ENCODE data around the gene SMC2.

Gene SMC2

DNA sequence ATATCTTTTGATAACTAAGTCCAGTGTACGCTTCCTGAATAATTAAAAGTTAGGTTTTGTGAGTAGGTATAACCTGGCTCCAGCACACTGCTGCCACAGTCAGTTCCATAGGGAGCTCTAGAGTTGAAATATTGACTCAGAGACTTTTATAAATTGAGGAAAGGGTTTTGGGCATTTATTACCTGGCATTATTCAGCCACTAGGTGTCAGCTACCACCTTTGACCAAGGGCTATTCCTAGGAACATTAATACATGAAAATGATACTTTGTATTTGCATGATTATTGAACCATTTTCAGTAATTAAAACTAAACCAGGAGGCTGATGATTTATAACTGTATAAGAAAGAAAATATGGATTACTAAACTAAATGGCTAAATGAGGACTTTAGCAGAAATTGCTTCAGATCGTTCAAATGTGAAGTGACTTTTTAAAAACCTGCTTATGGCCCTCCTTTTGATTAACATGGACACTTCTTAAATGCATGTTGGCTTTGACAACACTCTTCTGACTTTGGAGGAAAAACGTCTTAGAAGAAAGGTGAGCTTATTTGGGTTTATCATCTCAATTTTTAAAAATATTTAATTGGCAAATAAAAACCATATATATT, 83.0 kb downstream of the SMC2 start:
- intact Hi-C loops (cut with DNase I; ENCODE audit: low total_unique reads), result no loop called here
- H3K9me3 ChIP-seq, result no peaks in the 10 kb centered on the region
- no peaks in the 10 kb centered on the region for H3K4me1 ChIP-seq
- no peaks in the 10 kb centered on the region for H3K27me3 ChIP-seq
- H3K27ac ChIP-seq, result no peak overlapping the region
- no peaks in the 10 kb centered on the region for H3K36me3 ChIP-seq
- no peak overlapping the region for H3K4me3 ChIP-seq
- TF ChIP-seq, protein P1, sequence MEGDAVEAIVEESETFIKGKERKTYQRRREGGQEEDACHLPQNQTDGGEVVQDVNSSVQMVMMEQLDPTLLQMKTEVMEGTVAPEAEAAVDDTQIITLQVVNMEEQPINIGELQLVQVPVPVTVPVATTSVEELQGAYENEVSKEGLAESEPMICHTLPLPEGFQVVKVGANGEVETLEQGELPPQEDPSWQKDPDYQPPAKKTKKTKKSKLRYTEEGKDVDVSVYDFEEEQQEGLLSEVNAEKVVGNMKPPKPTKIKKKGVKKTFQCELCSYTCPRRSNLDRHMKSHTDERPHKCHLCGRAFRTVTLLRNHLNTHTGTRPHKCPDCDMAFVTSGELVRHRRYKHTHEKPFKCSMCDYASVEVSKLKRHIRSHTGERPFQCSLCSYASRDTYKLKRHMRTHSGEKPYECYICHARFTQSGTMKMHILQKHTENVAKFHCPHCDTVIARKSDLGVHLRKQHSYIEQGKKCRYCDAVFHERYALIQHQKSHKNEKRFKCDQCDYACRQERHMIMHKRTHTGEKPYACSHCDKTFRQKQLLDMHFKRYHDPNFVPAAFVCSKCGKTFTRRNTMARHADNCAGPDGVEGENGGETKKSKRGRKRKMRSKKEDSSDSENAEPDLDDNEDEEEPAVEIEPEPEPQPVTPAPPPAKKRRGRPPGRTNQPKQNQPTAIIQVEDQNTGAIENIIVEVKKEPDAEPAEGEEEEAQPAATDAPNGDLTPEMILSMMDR (IDR thresholded peaks at IDR 0.05), result peak; percentile 19 to 35
- DNase-seq, result no peak

DNA sequence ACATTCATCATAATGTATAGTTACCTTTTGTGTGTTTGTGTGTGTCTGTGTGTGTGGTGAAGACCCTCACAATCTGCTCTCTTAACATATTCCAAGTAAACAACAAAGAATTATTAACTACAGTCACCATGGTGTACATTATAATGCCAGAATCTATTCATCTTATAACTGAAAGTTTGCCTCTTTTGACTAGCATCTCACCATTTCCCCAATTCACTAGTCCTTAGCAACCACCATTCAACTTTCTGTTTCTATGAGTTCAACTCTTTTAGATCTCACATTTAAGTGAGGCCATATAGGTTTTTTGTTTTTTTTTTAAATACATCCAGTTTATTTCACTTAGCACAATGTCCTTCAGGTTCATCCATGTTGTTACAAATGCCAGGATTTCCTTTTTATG, 83.6 kb downstream of the SMC2 start:
- no peak for DNase-seq
- H3K4me1 ChIP-seq, result no peaks in the 10 kb centered on the region
- H3K9me3 ChIP-seq, result no peaks in the 10 kb centered on the region
- H3K27ac ChIP-seq, result no peak overlapping the region
- intact Hi-C loops (cut with DNase I; ENCODE audit: low total_unique reads), result no loop called here
- no peaks in the 10 kb centered on the region for H3K36me3 ChIP-seq
- H3K4me3 ChIP-seq, result no peak overlapping the region
- TF ChIP-seq, protein P1 (IDR thresholded peaks at IDR 0.05), result no peak
- no peaks in the 10 kb centered on the region for H3K27me3 ChIP-seq

Data from tibial artery (tissue), 4 donors.